Stimulated activated CD4-positive, alpha-beta T cell treated with anti-CD3 and anti-CD28 coated beads, Interleukin-4, amount 100 ng/mL, for 24 hours (primary cell): ENCODE results near the gene OLIG1.

Source experiments
- DNase-seq: peaks from one replicate; pipeline ENCODE4 v3.0.0-alpha.2; 2020

OLIG1 gene

DNA sequence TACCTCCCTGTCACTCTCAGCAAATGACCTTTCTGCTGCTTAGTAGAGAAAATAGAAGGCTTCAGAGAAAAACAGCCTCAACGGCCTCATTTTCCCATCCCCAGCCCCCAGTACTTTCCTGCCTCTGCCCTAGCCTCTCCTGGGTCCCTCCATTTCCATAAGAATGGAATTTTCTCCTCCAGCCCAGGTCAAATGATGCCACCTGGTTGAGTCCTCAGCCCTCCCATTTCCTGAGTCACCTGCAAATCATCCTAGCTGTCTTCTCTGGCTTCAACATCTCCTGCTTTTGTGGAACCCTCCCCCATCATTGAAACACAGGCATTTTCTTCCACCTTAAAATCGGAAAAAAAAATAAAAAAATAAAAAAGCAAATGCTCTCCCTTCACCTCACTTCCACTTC lies 35.1 kb downstream of the OLIG1 start:
- no peak for DNase-seq

DNA sequence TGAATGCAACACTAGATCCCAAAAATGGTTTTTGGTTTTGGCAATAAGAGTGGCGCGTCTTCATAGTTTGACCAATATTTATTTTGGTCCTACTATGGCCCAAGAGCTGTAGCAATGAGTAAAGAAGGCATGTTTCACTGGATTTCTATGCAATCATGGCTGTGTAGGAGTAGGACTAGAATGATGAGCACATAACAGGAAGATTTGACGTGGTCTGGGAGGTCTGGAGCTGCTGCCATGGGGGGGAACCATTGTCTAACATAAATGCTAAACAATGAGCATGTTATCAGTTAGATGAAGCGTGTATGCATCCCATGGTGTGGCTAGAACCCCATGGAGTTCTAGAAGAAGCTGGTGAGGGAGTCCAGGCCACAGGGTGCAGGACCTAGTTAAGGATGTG lies 38.3 kb downstream of the OLIG1 start:
- no peak for DNase-seq

DNA sequence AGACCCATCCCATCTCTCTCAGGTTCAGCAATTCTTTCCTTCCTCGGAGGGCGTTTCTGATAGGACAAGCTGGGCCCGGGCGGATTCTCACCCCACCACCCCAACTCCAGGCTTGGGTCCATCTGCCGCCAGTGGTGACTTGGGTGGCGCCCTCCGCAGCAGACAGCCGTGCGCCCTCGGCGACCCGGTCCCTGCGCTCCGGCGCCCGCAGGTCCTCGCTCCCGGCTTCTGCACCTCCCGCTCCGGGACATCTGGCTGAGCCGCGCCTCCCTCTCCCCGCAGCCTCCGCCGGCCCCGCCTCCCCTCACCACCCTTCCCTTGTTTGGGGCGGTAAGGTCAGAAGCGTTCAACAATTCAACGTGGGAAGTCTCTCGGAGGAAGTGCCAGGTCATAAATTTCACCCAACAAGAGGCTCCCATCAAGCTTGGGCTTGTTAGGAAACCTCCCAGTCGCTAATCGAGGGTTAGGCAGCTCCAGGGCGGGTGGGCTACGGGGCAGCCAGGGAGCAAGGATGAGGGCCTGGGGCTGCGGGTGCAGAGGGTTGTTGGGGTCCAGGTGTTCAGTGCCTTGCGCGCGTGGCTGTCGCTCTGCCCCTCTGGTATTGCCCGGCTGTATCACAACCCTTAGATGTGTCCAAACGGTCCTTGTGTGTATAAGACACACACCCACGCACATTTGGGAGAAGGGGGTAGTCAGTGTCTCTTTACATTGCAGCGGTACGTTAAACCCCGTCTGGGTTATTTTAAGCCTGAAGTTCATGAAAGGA lies 39.8 kb downstream of the OLIG1 start:
- DNase-seq = no peak

DNA sequence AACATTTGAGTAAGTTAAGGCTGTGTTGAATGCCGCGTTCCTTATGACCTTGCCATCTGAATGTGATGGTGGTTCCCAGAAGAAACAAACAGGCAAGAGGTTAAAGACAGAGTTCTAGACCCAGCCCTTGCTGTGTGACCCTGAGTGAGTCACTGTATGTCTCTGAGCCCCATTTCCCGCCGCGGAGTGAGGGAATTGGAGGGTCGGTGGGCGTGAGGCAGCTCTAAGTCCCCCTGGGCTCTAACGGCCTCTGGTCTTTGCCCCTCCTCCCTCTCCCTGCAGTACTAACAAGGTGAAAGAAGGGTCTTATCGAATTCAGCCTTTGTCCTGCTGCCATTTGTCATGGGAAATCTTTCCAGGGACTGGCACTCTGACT lies 40.4 kb downstream of the OLIG1 start:
- DNase-seq = no peak

DNA sequence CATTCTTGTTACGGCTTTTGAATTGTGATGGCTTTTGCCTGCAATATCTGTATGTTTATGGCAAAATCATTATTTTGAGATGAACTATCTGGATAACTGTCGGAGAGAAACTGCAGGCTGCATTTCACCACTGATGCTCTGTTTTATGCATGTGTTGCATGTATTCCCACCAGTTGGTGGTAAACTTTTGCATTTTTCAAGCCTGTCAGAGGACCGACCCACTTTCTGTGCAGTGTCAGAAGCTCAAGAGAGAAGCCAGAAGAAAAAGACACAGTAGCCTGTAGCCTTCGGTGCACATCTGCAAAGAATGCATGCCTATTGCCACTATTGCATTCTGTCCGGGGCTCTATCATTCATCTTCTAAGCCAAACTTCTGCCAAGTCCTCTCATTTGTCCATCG lies 41.6 kb downstream of the OLIG1 start:
- DNase-seq = no peak

DNA sequence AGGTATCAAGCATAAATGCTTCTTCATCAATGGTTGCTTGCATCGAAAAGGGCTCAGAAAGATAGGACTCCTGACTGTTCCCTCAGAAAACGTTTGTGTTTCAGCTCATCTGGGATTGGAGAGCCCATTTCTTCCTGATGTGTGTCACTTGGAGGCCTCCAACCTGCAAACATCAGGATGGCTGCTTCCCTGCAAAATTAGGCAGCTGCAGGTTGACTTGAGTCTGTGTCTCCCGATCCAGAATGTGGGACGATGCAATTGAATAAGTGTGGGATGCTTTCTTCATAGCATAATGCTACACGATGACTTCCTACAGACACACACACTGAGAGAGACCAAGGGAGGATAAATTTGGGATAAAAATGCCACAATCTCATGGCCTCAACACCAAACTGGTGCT lies 42.2 kb downstream of the OLIG1 start:
- DNase-seq = no peak

DNA sequence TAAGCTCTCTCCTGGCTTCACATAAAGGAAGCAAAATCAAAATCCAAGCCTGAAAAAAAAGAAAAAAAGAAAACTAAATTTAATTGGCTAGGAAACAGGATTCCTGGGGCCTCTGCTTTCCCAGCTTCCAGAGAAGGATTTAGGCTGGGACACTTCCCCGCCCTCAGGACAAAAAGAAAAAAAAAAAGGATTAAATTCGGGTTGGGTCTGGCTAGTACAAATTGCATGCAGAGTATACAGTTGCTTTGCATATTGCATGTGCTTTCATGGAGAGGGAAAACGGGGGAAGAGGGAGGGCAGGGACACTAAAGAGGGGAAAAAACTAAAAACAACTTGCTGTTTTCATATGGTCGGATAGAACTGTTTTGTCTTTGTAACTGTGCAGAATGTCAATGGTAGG lies 42.7 kb downstream of the OLIG1 start:
- no peak for DNase-seq

DNA sequence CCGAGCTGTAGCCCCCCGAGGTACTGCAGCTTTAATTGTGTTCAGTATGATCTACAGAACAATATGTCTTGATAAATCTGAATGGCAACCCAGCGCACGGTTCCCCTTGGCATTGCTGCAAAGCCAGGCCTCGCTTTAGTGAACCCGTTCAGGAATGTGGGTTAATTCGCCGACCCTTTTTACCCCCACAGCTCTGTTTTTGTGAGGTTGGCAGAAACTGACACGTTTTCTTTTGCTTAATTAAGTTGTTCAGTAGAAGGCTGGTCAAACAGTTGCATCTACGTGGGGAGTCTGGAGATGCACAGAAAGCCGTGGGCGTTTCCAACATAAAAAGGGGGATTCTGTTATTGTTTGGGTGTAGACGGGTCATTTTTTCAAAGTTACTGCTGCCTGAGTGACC lies 43.2 kb downstream of the OLIG1 start:
- no peak for DNase-seq

DNA sequence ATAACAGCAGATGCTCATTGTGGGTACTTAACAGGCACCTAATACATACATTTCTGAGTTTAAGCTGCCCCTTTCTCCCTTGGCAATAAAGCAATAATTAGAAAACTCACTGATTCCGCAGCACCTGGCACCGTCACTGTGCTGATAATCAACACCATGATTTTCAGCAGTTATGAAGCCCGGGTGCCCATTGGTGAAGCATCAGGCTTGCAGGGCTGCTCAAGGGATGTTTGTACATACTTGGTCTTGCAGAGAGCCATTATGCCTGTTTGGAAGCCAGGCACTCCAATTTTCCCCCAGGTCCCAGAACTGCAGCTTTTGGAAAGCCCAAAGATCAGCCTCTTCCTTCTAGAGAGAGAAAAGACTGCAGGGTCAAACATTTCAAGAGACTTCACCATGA lies 44.3 kb downstream of the OLIG1 start:
- no peak for DNase-seq

DNA sequence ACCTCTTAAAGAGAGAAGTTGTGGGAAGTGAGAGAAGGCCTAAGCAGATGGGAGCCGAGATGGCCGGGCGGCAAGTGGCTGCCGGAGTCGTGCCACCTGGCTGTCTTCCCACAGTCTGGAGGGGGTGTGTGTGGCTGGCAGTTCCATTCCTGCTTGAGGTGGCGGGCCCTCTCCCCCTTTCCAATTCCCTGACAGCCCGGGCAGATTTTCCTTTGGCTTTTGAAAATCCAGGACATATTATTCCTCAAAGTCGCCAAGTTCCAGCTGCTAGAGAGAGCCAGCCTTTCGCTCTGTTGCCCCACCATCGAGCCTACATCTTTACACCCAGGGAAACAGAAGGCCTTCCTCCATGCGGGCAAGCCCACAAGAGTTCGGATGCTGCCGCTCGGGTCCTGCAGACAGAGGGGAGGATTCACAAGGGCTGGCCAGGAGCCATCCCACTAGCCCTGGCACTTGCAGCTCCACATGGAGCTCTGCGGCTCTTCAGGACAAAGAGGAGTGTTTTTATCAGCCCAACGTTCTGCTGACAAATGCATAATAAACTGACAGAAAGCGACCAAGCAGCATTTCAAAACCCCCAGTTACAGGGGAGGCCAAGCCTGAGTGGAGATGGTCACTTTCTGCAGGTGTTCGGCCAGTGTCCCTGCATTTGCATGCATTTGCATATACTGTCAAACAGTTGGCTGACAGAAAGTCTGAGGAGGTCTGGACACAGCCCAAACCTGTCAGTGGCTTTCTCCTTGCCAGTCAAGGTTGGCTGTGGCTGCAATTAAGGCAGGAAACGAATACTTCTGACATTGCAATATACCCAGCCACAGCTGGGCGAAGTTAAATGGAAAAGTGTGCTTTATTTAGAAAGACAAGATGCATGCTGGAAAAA lies 45.9 kb downstream of the OLIG1 start:
- DNase-seq = no peak

DNA sequence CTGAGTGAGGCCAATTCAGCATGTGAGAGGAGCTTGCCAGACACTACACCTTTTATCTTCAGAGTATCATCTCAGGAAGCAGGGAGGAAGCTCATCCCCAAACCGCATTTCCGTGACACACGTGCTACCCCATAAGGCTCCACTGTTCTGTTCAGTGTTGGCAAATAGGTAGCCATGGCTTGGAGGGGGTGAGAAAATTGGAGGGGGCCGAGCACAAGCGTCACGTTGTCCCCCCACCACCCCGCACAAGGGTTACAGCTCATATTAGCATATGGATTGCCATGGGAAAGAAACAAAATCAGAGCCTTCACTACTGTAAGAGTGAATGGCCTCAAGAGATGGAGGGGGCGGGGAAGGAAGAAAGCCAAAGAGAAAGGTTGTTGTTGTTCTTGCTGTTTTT lies 46.7 kb downstream of the OLIG1 start:
- DNase-seq = no peak

DNA sequence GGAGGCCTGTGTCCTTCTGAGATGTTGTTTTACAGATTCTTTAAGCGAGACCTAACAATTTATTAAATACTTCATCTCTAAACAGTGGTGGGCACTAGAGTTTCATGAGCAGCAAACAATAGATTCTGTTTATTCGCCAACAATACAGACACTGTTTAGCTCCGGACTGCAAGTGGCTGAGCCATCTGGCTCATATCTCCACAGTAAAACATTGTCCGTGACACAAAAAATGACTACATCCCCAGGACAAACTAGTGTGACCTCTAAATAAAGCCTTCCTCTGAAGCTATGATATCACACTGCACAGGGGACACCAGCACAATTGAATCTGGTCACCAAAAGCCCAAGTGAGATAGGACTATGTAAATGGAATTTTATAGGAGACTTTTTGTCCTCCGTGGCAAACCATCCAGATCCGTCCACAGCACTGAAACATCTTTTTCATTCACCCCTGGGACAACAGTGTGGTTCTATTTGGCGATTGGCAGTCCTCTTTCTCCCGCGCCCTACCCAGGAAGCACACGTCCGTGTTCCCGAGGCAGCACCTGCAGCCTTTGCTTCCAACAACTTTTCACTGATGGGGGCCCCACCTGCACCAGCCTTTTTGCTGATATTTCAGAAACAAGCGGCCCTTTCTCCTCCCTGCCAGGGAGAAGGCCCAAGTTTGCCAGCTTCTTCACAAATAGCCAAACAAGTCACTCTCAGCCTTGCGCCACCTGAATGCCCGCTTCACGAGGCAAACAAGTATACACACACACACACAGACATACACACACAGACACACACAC lies 47.4 kb downstream of the OLIG1 start:
- no peak for DNase-seq
